Measurements from ENCODE around the gene SLC26A11. TPM values are rescaled to one million over a fixed set of nuclear protein-coding genes. Genes with fewer than 3 reads are reported as not detected.
"Not testable (repeated sequence)": the region's sequence is repeated elsewhere in the genome, so short reads cannot be mapped to it uniquely, and the experiment has no call there.

The SLC26A11 gene
- total RNA-seq, 4 donors from 2014 or later: 14.1 to 38.9 (median 26.5) TPM

DNA sequence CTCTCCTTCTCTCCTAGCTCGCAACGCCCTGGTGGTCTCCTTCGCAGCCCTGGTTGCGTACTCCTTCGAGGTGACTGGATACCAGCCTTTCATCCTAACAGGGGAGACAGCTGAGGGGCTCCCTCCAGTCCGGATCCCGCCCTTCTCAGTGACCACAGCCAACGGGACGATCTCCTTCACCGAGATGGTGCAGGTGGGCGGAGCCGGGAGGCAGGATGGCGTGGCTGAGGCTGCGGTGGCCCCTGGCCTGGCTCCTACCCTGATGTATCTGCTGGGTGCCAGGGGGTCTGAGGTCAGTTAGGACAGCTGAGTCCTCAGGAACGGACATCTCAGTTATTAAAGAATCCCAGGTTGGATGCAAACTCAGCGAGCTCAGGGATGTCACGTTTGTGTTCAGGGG is 16.7 kb downstream of the SLC26A11 start:
- 86% methylated on average over 17 of the region's 17 CpGs for WGBS
- no peak for TF ChIP-seq POLR2AphosphoS5 (IDR thresholded peaks at IDR 0.05)
- TF ChIP-seq, protein P1, sequence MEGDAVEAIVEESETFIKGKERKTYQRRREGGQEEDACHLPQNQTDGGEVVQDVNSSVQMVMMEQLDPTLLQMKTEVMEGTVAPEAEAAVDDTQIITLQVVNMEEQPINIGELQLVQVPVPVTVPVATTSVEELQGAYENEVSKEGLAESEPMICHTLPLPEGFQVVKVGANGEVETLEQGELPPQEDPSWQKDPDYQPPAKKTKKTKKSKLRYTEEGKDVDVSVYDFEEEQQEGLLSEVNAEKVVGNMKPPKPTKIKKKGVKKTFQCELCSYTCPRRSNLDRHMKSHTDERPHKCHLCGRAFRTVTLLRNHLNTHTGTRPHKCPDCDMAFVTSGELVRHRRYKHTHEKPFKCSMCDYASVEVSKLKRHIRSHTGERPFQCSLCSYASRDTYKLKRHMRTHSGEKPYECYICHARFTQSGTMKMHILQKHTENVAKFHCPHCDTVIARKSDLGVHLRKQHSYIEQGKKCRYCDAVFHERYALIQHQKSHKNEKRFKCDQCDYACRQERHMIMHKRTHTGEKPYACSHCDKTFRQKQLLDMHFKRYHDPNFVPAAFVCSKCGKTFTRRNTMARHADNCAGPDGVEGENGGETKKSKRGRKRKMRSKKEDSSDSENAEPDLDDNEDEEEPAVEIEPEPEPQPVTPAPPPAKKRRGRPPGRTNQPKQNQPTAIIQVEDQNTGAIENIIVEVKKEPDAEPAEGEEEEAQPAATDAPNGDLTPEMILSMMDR (IDR thresholded peaks at IDR 0.05): no peak
- no peak for TF ChIP-seq POLR2A (IDR thresholded peaks at IDR 0.05)
- TF ChIP-seq EP300 (IDR thresholded peaks at IDR 0.05): no peak
- H3K4me1 ChIP-seq: no peaks in the 10 kb centered on the region
- H3K27ac ChIP-seq: no peak overlapping the region
- no peaks in the 10 kb centered on the region for H3K27me3 ChIP-seq
- H3K9me3 ChIP-seq: peaks cover 10% of the 10 kb centered on the region
- H3K36me3 ChIP-seq: peaks cover 68% of the 10 kb centered on the region
- no peak overlapping the region for H3K4me3 ChIP-seq
- DNase-seq (ENCODE audit: low spot score in 2 of 2): no peak

DNA sequence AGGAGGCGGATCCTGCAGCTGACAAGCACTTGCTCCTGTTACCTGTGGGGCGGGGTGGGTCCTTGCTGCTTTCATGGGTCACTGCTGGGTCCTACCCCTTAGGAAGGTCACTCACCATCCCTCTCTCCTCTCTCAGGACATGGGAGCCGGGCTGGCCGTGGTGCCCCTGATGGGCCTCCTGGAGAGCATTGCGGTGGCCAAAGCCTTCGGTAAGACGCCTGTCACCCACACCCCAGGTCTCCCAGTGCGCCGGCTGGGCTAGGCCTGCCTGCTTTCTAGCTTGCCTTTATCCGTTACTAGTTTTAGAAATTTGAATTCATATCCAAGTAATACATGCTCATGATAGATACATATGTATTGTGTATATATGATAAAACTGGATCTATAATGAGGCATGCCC is 17.2 kb downstream of the SLC26A11 start:
- H3K27me3 ChIP-seq: no peaks in the 10 kb centered on the region
- TF ChIP-seq EP300 (IDR thresholded peaks at IDR 0.05): no peak
- TF ChIP-seq, protein P1 (IDR thresholded peaks at IDR 0.05): no peak
- no peak for TF ChIP-seq POLR2AphosphoS5 (IDR thresholded peaks at IDR 0.05)
- no peak for TF ChIP-seq POLR2A (IDR thresholded peaks at IDR 0.05)
- peaks cover 6% of the 10 kb centered on the region for H3K9me3 ChIP-seq
- H3K36me3 ChIP-seq: peaks cover 68% of the 10 kb centered on the region
- no peaks in the 10 kb centered on the region for H3K4me1 ChIP-seq
- H3K27ac ChIP-seq: no peak overlapping the region
- H3K4me3 ChIP-seq: no peak overlapping the region
- 93% methylated on average over 10 of the region's 10 CpGs for WGBS
- DNase-seq (ENCODE audit: low spot score in 2 of 2): no peak

DNA sequence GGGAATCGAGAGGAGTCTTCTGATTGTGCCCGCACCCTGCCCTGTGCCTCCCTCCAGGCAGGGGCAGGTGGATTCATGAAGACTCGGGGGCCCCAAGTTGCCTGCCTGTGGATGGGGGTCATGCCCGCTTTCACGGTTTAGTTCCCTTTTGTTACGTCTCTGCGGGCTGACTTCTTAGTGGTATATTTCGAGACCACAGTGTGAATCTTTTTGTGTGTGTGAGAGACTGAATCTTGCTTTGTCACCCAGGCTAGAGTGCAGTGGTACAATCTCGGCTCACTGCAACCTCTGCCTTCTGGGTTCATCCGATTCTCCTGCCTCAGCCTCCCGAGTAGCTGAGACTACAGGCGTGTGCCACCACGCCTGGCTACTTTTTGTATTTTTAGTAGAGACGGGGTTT is 22.3 kb downstream of the SLC26A11 start:
- DNase-seq (ENCODE audit: low spot score in 2 of 2): no peak
- 90% methylated on average over 14 of the region's 14 CpGs for WGBS
- no peak for TF ChIP-seq POLR2A (IDR thresholded peaks at IDR 0.05)
- Histone ChIP-seq H3K36me3 (peaks cover 66% of the 10 kb centered on the region), H3K27ac (no peak overlapping the region), H3K4me3 (no peak overlapping the region), H3K27me3 (no peaks in the 10 kb centered on the region), H3K4me1 (no peaks in the 10 kb centered on the region), H3K9me3 (no peaks in the 10 kb centered on the region)

DNA sequence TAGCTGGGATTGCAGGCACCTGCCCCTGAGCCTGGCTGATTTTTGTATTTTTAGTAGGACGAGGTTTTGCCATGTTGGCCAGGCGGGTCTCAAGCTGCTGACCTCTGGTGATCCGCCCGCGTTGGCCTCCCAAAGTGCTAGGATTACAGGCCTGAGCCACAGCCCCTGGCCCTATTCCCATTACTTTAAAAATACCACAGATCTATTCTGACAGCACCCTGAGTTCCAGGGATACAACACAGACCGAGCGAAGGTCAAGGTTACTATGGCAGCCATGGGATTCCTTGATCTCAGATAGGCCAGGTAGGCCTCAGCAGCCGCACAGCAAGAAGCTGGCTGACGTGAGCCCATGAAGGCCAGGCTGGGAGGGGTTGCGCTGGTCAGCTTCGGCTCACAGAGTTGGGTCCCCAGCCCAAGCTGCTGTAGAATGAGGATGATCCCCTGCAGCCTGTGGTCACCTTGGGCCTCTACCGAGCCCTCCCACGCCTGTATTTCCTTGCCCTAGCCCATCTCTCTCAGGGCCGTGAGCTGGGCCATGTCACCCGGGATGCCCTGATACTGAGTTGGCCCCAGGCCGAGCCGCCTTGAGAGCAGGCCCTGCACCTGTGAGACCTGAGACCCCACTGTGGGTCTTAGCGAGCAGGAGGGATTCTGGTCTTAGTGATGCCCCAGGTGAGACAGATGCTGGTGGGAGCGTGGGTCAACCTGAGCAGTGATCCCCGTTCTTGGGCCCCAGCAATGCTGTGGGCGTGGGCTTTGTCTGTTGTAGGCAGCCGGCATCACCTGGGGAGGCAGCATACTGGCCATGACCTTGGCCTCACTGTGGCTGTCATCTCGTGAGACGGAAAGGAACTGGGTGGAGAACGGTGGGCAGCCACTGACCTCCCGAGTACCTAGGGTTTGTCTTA is 23.6 kb downstream of the SLC26A11 start:
- Histone ChIP-seq H3K9me3 (no peaks in the 10 kb centered on the region), H3K27me3 (no peaks in the 10 kb centered on the region), H3K4me1 (no peaks in the 10 kb centered on the region), H3K36me3 (peaks cover 68% of the 10 kb centered on the region), H3K4me3 (no peak overlapping the region), H3K27ac (no peak overlapping the region)
- TF ChIP-seq POLR2A (IDR thresholded peaks at IDR 0.05) (no peak), EP300 (IDR thresholded peaks at IDR 0.05) (no peak), POLR2AphosphoS5 (IDR thresholded peaks at IDR 0.05) (no peak)
- TF ChIP-seq, protein P1 (IDR thresholded peaks at IDR 0.05): no peak
- DNase-seq (ENCODE audit: low spot score in 2 of 2): no peak
- 96% methylated on average over 9 of the region's 26 CpGs for WGBS

DNA sequence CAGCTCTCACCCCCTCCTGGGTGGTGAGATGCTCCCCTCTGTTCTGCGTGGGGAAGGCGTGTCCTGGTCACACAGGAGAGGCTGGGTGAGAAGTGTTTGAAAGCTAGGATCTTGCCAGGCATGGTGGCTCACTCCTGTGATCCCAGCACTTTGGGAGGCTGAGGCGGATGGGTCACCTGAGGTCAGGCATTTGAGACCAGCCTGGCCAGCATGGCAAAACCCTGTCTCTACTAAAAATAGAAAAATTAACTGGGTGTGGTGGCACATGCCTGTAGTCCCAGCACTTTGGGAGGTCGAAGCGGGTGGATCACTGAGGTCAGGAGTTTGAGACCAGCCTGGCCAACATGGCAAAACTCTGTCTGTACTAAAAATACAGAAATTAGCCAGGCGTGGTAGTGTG is 24.2 kb downstream of the SLC26A11 start:
- not testable (repeated sequence) for H3K9me3 ChIP-seq, H3K27me3 ChIP-seq, H3K4me3 ChIP-seq, H3K27ac ChIP-seq, H3K4me1 ChIP-seq
- peaks cover 74% of the 10 kb centered on the region for H3K36me3 ChIP-seq
- peak in 1 of 2 donors; percentile 25 for DNase-seq (ENCODE audit: low spot score in 2 of 2)
- WGBS: 97% methylated on average over 6 of the region's 6 CpGs

DNA sequence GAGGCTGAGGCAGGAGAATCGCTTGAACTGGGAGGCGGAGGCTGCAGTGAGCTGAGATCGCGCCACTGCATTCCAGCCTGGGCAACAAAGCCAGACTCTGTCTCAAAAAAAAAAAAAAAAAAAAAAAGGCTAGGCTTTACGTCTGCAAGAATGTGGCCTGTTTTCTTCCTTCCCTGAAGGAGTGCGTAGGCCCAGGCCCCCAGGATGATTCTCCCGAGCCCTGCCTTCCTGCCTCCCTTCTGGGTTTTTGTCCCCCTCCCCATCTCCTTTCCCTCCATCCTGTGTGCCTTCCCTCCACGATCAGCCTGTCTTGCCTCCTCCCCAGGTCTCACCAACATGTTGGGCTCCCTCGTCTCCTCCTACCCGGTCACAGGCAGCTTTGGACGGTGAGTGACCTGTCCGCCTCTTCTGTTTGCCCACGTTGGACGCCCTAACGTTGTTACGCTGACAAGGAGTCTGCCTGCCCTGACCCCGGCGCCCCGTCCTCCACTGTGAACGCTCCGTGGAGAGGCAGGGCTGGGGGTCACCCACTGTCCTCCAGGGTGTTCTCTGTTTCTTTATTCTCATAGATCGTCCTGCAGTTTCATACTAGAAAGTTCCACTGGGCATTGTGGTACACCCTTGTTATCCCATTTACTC is 24.8 kb downstream of the SLC26A11 start:
- H3K27ac ChIP-seq: no peak overlapping the region
- H3K27me3 ChIP-seq: no peaks in the 10 kb centered on the region
- H3K36me3 ChIP-seq: peaks cover 74% of the 10 kb centered on the region
- H3K4me1 ChIP-seq: no peaks in the 10 kb centered on the region
- WGBS: 91% methylated on average over 22 of the region's 22 CpGs
- TF ChIP-seq POLR2AphosphoS5 (IDR thresholded peaks at IDR 0.05) (no peak), EP300 (IDR thresholded peaks at IDR 0.05) (no peak), POLR2A (IDR thresholded peaks at IDR 0.05) (no peak)
- TF ChIP-seq, protein P1 (IDR thresholded peaks at IDR 0.05): no peak
- no peaks in the 10 kb centered on the region for H3K9me3 ChIP-seq
- peak in 1 of 2 donors; percentile 52 for DNase-seq (ENCODE audit: low spot score in 2 of 2)
- no peak overlapping the region for H3K4me3 ChIP-seq
